GM18907 (cell line): ENCODE measurements around the gene MXI1.
A peak's percentile ranks its signal among the peaks of the same experiment; 100 is the strongest.

Source experiments
- ATAC-seq: cut with Tn5 transposase; IDR thresholded peaks from one replicate; pipeline ENCODE4 v1.9.1; 2021; ENCODE audit warnings: mild to moderate bottlenecking, moderate library complexity; ENCODE audit not compliant: unreplicated experiment

The MXI1 gene

DNA sequence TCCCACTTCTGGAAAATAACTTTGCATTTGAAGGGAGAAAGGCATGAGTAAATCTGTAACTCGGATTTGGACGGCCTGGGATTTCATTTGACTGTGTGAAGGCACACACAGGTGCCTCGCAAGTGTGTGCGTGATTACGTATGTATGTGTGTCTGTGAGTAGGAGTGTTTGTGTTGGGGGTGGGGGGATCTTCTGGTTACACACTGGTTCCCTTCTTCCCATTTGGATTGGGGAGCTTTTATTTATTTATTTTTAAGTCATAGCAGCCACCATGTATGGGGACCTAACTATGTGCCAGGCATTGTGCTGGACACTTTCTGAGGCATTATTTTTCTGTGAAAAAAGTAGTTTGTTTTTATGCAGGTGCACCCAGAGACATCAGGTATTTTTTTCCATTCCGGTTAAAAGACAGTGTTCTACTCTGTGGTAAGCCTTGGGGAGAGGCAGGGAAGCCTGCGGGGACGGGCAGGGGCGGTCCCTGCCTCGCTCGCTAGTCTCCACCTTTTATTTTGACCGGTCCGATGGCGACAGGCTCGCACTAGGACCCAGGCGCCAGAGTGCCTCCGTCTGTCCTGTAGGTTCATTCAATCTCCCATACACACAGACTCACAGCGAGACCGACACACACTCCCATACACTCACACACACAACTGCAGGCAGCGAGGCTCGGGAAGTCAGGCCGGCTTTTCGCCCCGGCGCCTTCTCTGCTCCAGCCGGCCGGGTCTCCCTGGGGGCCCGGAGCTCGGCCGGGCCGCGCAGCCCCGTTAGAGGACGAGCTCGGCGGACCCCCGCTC is at the start of gene MXI1:
MXI1 (plus strand) TSS at position 595 of the 794 bp plus-strand sequence. CDS start 204 bp downstream, outside the sequence.
- ATAC-seq = peak; percentile 61

GRCh38 chr10:110158051-110159005 is 49.1 kb upstream of the MXI1 start:
- no peak for ATAC-seq

DNA sequence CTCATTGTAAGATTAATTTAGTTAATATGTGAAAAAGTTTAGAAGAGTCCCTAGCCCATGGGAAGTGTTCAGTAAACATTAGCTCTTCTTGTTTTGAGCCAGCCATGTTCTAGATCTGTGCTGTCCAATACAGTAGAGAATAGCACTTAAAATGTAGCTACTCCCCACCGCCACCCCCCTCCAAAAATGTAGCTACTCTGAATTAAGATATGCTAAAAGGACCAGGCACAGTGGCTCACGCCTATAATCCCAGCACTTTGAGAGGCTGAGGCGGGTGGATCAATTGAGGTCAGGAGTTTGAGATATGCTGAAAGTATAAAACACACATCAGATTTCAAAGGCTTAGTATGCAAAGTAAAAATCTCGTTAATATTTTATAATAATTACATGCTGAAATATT is 47.3 kb upstream of the MXI1 start:
- ATAC-seq = no peak

DNA sequence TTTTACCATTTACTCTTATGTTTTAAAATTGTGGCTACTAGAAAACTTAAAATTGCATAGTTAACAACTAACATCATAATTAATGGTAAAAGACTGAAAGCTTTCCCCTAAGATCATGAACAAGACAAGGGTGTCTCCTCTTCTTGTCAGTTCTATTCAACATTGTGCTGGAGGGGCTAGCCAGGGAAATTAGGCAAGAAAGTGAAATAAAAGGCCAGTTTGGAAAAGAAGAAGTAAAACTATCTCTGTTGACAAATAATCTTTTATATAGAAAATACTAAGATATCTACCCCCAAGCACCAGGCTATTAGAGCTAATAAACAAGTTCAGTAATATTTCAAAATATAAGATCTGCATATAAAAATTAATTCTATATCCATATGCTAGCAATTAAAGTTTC is 46.9 kb upstream of the MXI1 start:
- ATAC-seq = no peak

GRCh38 chr10:110162741-110163145 is 44.7 kb upstream of the MXI1 start:
- no peak for ATAC-seq

DNA sequence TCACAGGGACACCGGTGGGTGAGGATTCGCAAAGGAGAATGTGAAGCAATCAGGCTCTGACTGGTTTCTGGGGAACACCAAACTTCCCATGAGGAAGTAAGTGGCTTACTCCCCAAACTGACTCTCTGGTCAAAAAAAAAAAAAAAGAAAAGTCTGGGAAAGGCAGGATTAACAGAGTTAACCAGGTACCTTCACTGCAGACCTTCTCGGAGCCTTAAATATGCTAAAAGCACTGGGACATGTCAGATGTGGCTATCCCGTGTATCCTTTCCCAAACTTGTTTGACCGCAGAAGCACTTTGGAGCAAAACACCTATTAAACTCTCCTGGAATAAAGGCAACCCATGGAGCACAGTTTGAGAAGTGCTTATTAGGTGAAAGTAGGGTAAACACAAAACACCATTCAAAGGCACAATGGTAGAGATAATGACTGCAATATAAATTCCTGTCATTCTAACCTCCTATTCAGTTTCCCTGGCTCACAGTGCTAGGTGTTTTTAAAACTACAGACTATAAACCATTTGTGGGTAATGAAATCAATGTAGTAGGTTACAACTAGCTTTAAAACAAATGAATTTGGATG is 44.1 kb upstream of the MXI1 start:
- no peak for ATAC-seq

DNA sequence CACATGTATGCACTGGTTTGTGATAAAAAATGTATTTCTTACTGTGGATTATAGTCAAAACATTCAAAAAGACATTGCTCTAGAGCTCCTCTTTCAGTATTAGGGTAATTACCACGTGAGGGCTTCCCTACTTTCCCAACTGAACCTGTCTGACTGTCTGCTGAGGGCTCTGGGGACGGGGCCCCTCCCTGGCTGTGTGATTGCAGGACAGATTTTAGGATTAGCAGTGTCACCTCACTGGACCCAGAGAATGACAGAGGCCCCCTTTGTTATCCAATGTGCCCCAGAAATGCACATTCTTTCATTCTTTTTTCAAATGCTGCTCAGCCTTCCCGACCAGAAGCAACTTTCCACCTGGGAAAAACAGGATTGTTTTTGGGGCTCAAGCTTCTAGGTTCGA is 43.6 kb upstream of the MXI1 start:
- no peak for ATAC-seq

- no peak for ATAC-seq
Measured at GRCh38 chr10:110165239-110165638, 42.2 kb upstream of the MXI1 start.

GRCh38 chr10:110167149-110167548 is 40.3 kb upstream of the MXI1 start:
- ATAC-seq = no peak

GRCh38 chr10:110168601-110169481 is 38.6 kb upstream of the MXI1 start:
- ATAC-seq = peak; percentile 61

GRCh38 chr10:110169586-110169985 is 37.8 kb upstream of the MXI1 start:
- ATAC-seq = no peak

- ATAC-seq = no peak
Measured at GRCh38 chr10:110170142-110170971, 37.0 kb upstream of the MXI1 start.

GRCh38 chr10:110171032-110171431 is 36.4 kb upstream of the MXI1 start:
- ATAC-seq = no peak

DNA sequence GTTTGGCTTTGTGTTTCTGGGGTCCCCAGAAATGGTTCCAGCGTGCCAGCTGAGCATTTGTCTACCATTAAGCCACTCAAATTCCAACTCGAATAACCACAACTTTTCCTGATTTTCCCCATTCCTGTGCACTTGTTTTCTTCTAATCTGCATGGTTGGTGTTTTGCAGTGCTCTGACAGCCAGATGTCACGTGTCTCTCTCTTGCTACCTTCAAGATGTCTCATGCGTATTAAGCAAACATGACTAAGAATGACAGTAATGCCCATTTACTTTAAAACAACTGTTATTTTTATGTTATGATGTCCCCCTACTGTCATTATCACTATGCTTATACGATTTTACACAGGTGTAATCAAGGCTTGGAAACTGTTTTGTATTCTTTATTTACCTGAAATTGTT is 35.2 kb upstream of the MXI1 start:
- ATAC-seq = no peak

GRCh38 chr10:110174201-110174600 is 33.2 kb upstream of the MXI1 start:
- ATAC-seq = no peak

GRCh38 chr10:110174816-110175215 is 32.6 kb upstream of the MXI1 start:
- ATAC-seq = no peak

DNA sequence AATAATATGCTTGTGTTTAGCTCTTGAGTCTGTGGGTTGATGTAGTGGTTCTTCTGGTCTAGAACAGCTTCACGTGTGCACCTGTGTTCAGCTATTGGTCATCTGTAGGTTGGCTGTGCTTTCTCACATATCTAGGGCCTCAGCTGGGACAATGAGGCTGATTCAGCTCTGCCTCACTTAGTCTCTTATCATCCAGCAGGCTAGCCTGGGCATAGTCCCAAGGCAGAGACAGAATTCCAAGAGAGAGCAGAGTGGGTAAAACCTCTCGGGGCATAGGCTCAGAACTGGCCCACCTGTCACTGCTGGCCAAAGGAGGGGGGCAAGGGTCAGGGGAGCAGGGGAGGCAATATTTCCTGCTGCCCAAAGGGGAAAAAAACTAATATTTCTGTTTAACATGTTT is 32.0 kb upstream of the MXI1 start:
- no peak for ATAC-seq

DNA sequence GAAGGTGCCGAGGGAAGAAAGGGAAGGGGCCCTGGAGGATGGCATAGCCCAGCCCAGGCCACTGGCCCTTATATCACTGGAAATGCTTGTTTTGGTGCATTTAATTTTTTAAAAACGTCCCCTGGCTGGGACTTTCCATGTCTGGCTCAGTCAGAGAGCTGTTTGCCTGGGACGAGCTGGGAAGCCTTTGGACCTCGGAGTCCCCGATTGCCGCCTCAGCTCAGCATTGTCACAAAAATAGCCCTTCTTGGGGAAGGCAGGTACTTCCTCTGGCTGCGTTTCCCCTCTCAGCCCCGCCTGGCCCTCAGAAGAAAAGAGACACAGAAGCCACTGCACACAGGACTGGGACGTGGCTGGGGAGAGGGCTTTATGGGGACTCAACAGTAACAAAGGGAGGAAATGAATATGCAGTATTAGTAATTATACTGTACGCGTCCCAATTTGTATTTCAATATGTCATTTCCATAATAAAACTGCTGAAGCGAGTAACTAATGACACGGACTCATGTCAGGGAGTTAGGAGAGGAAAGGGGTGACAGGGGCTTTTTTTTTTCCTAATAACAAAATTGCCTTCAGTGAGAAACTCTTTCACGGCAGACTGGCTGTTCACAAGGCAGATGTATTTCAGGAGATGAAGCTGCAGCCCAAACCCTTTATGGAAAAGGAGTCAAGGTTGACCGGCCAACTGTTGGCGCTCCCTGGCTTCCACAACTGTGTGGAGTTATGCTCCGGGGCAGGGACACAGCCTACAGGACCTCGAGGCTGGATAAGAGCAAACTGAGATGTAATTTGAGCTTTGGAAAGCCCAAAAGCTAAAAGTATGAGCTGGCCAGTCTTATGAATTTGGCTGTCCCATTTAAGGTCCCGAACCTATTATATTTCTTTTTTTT is 31.0 kb upstream of the MXI1 start:
- no peak for ATAC-seq

DNA sequence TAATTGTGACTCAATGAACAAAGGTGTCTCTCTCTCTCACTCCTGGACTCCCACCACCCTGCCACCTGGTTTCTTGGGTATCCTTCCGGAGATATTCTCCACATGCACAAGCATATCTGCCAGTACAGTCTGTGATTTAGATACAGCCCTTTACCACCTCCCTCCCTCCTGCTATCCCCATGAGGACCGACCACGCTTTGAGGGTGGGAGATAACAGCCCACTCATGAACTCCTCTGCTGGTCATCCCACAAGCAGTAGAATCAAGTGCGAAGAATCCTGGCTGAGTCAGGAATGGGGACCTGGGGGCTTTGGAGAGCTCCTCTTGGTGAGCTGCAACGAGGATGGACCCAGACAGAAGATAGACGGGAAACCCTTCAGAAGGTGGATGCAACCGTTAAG is 28.2 kb upstream of the MXI1 start:
- no peak for ATAC-seq
